K562 (cell line): Measurements from ENCODE around the gene SERGEF. TPM values are rescaled to one million over a fixed set of nuclear protein-coding genes. Genes with fewer than 3 reads are reported as not detected.

Source experiments
- CTCF ChIP-seq, 3 experiments: IDR thresholded peaks in 2 of 3; conservative IDR thresholded peaks in 1 of 3; 2 replicates each; pipeline ENCODE4 v1.5.1; 2011 to 2012; ENCODE audit warnings: low read length in 3 of 3, mild to moderate bottlenecking in 3 of 3, control low read depth in 2 of 3, improper control_type of control experiment in 1 of 3, inconsistent platforms in 1 of 3, low read depth in 1 of 3, mixed read lengths in 1 of 3, moderate library complexity in 1 of 3; ENCODE audit not compliant: insufficient read depth in 2 of 3
- ELF1 ChIP-seq: fragments of 200-800 bp; sonication (Bioruptor generic); IDR thresholded peaks from 2 replicates; pipeline ENCODE4 v1.6.1; 2016; ENCODE audit warnings: missing genetic modification characterization, missing compliant biosample characterization
- ESRRA ChIP-seq: fragments of 450-650 bp; IDR thresholded peaks from 2 replicates; pipeline ENCODE4 v1.6.1; 2014; ENCODE audit warnings: low read depth, mild to moderate bottlenecking, moderate library complexity, borderline replicate concordance
- GATAD2B ChIP-seq: fragments of 450-650 bp; IDR thresholded peaks from 2 replicates; pipeline ENCODE4 v1.6.1; 2017; ENCODE audit warnings: mild to moderate bottlenecking, borderline replicate concordance
- KLF13 ChIP-seq: fragments of 450-650 bp; IDR thresholded peaks from 2 replicates; pipeline ENCODE4 v1.6.1; 2016; ENCODE audit warnings: missing genetic modification characterization, low read depth, mild to moderate bottlenecking, missing compliant biosample characterization, moderate library complexity, borderline replicate concordance
- KLF16 ChIP-seq: IDR thresholded peaks from 2 replicates; pipeline ENCODE4 v1.6.1; 2016; ENCODE audit warnings: antibody characterized with exemption
- MYNN ChIP-seq, 2 experiments: sonication (generic); formaldehyde crosslinking in 1 of 2; IDR thresholded peaks; 2 replicates each; pipeline versions ENCODE4 v1.5.0 to v1.6.1; 2016 to 2020; ENCODE audit warnings: antibody characterized with exemption in 1 of 2, missing genetic modification reagents in 1 of 2
- NONO ChIP-seq, 2 experiments: fragments of 200-400 bp in 1 of 2; fragments of 450-650 bp in 1 of 2; formaldehyde crosslinking in 1 of 2; IDR thresholded peaks; 2 replicates each; pipeline ENCODE4 v1.6.1; 2017; ENCODE audit warnings: low read depth in 2 of 2, mild to moderate bottlenecking in 2 of 2, moderate library complexity in 2 of 2, low read length in 1 of 2
- NRF1 ChIP-seq, 2 experiments: fragments of 450-650 bp; IDR thresholded peaks in 1 of 2; conservative IDR thresholded peaks in 1 of 2; 2 replicates each; pipeline ENCODE4 v1.6.1; 2014; ENCODE audit warnings: mild to moderate bottlenecking in 2 of 2
- PHF20 ChIP-seq: fragments of 450-650 bp; IDR thresholded peaks from 2 replicates; pipeline ENCODE4 v1.6.1; 2018; ENCODE audit not compliant: partially characterized antibody
- POLR2B ChIP-seq: fragments of 450-650 bp; IDR thresholded peaks from 2 replicates; pipeline ENCODE4 v1.6.1; 2018; ENCODE audit warnings: low read depth; ENCODE audit not compliant: partially characterized antibody
- SIN3B ChIP-seq: fragments of 450-650 bp; IDR thresholded peaks from 2 replicates; pipeline ENCODE4 v1.6.1; 2017; ENCODE audit warnings: low read depth, mild to moderate bottlenecking, moderate library complexity
- SOX6 ChIP-seq: fragments of 450-650 bp; IDR thresholded peaks from 2 replicates; pipeline ENCODE4 v1.6.1; 2014; ENCODE audit warnings: mild to moderate bottlenecking
- TAF1 ChIP-seq: IDR thresholded peaks from 2 replicates; pipeline ENCODE4 v1.6.1; 2011; ENCODE audit warnings: mild to moderate bottlenecking, low read length, moderate library complexity; ENCODE audit not compliant: insufficient read depth, control insufficient read depth, severe bottlenecking; ENCODE audit errors: extremely low read depth
- TBP ChIP-seq: optimal IDR thresholded peaks from 2 replicates; pipeline ENCODE3; 2011; ENCODE audit warnings: low read depth, low read length, improper control_type of control experiment
- ZNF277 ChIP-seq: fragments of 250-450 bp; sonication (Bioruptor Pico); IDR thresholded peaks from 2 replicates; pipeline ENCODE4 v1.8.0; 2022; ENCODE audit warnings: inconsistent platforms, mild to moderate bottlenecking, moderate library complexity, borderline replicate concordance
- ZZZ3 ChIP-seq: fragments of 450-650 bp; IDR thresholded peaks from 2 replicates; pipeline ENCODE4 v1.6.1; 2016; ENCODE audit warnings: antibody characterized with exemption, mild to moderate bottlenecking, moderate library complexity
- polyA plus RNA-seq, 8 experiments: library from polyadenylated mRNA; depleted of rRNA in 4 of 8; stranded (reverse) in 5 of 8; unstranded in 3 of 8; fragments of >200 nt; fragmentation: Nextera tagmentation in 2 of 8; fragmentation: Illumina TruSeq in 1 of 8; extraction: Ambion mirVana in 2 of 8; extraction: Trizol in 1 of 8; gene quantifications; 2 replicates each; pipeline versions ENCODE4 v1.2.1 to v1.2.3, GENCODE V29; 2011 to 2014; ENCODE audit warnings: inconsistent platforms in 1 of 8, missing spikeins in 1 of 8
- total RNA-seq, 7 experiments: library from RNA; depleted of rRNA in 6 of 7; stranded (reverse); fragments of >200 nt in 6 of 7; fragmentation: Illumina TruSeq in 2 of 7; extraction: Trizol in 2 of 7; gene quantifications; 2 replicates each; pipeline versions ENCODE4 v1.2.1 to v1.2.3, GENCODE V29; 2011 to 2021; ENCODE audit warnings: low replicate concordance in 1 of 7
- TF ChIP-seq, protein P1 (sequence below), 2 experiments: fragments of 450-650 bp in 1 of 2; sonication (generic) in 1 of 2; formaldehyde crosslinking in 1 of 2; IDR thresholded peaks in 1 of 2; conservative IDR thresholded peaks in 1 of 2; 2 replicates each; pipeline versions ENCODE4 v1.6.1 to v1.8.1; 2016 to 2023; ENCODE audit warnings: mild to moderate bottlenecking in 2 of 2, moderate library complexity in 2 of 2, inconsistent platforms in 1 of 2, missing genetic modification reagents in 1 of 2
- TF ChIP-seq, protein P2 (sequence below): fragments of 450-650 bp; IDR thresholded peaks from 2 replicates; pipeline ENCODE4 v1.6.1; 2016

The SERGEF gene
- total and polyA plus RNA-seq, 9 of the 15 experiments (the other 6 are each of a cell fraction or from before 2014, with no cell fraction given), result 10.2 to 28.0 (median 19.9) TPM

GRCh38 chr11:18012906-18013781 lies at the start of gene SERGEF (continued):
- TF ChIP-seq, protein P1, sequence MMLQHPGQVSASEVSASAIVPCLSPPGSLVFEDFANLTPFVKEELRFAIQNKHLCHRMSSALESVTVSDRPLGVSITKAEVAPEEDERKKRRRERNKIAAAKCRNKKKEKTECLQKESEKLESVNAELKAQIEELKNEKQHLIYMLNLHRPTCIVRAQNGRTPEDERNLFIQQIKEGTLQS (IDR thresholded peaks at IDR 0.05), result peak; percentile 44
- TF ChIP-seq, protein P1 (CRISPR knock-in tag; conservative IDR thresholded peaks at IDR 0.05), result no peak
- TF ChIP-seq POLR2B (peak; percentile 45), ELF1 (tag) (peak; percentile 91), PHF20 (peak; percentile 49), MYNN (IDR thresholded peaks at IDR 0.05) (no peak), MYNN (CRISPR knock-in tag; IDR thresholded peaks at IDR 0.05) (no peak), KLF13 (tag) (peak; percentile 59; the same call in 1 of the 2 replicates), SOX6 (peak; percentile 35; the same call in 1 of the 2 replicates), TAF1 (peak; percentile 36), NRF1 (conservative IDR thresholded peaks at IDR 0.05 in 1 of 2, IDR thresholded peaks at IDR 0.05 in 1 of 2) (peak; percentile 65 to 70; a peak in 3 of 4 replicates), CTCF (IDR thresholded peaks at IDR 0.05 in 2 of 3, conservative IDR thresholded peaks at IDR 0.05 in 1 of 3; ENCODE audit: insufficient read depth in 2 of 3, low read depth in 1 of 3, low read length in 3 of 3) (peak in 1 of 3 experiments; percentile 20; a peak in 1 of 6 replicates), ZNF277 (CRISPR knock-in tag) (no peak), KLF16 (no peak), ZZZ3 (no peak), TBP (peak; percentile 45), ESRRA (peak; percentile 64; the same call in 1 of the 2 replicates), SIN3B (peak; percentile 40; the same call in 1 of the 2 replicates), NONO (IDR thresholded peaks at IDR 0.05; ENCODE audit: low read depth in 2 of 2, low read length in 1 of 2) (peak; percentile 62 to 90; a peak in 3 of 4 replicates), GATAD2B (peak; percentile 88)
- TF ChIP-seq, protein P2, sequence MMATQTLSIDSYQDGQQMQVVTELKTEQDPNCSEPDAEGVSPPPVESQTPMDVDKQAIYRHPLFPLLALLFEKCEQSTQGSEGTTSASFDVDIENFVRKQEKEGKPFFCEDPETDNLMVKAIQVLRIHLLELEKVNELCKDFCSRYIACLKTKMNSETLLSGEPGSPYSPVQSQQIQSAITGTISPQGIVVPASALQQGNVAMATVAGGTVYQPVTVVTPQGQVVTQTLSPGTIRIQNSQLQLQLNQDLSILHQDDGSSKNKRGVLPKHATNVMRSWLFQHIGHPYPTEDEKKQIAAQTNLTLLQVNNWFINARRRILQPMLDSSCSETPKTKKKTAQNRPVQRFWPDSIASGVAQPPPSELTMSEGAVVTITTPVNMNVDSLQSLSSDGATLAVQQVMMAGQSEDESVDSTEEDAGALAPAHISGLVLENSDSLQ, result 0 out of 2 replicates have a peak, but pooled peaks have one; percentile 15
